ENCODE measurements around the gene VPS35L. TPM values are rescaled to one million over a fixed set of nuclear protein-coding genes. Genes with fewer than 3 reads are reported as not detected.

Gene VPS35L
- total RNA-seq, 1 donor from 2014 or later, result 79.0 TPM

DNA sequence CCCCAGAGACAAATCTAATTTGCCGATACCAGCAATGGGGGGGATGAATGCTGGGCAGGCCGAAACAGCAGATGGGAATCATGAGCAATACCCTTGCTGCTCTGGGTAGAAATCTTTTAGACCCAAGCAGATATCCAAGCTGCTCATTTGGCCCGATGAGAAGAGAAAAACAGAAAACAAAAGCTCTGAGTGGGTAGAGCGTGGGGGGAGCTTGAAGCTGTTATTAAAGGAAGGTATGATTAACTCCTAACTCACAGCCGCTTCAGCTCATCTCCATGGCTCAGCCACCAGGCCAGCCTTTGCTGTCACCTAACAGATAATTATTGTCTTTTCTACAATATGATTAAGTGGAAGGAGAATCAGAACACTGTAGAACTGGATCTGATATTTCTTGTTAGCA lies 58.3 kb downstream of the VPS35L start:
- Mint-ChIP-seq H3K27ac (ENCODE audit: unreplicated experiment) (no peak overlapping the region), H3K4me3 (ENCODE audit: unreplicated experiment) (no peak overlapping the region), H3K9me3 (ENCODE audit: unreplicated experiment) (no peaks in the 10 kb centered on the region), H3K4me1 (ENCODE audit: unreplicated experiment) (no peaks in the 10 kb centered on the region), H3K27me3 (ENCODE audit: unreplicated experiment) (no peaks in the 10 kb centered on the region), H3K36me3 (ENCODE audit: unreplicated experiment) (peaks cover 56% of the 10 kb centered on the region)
- TF ChIP-seq, protein P1, sequence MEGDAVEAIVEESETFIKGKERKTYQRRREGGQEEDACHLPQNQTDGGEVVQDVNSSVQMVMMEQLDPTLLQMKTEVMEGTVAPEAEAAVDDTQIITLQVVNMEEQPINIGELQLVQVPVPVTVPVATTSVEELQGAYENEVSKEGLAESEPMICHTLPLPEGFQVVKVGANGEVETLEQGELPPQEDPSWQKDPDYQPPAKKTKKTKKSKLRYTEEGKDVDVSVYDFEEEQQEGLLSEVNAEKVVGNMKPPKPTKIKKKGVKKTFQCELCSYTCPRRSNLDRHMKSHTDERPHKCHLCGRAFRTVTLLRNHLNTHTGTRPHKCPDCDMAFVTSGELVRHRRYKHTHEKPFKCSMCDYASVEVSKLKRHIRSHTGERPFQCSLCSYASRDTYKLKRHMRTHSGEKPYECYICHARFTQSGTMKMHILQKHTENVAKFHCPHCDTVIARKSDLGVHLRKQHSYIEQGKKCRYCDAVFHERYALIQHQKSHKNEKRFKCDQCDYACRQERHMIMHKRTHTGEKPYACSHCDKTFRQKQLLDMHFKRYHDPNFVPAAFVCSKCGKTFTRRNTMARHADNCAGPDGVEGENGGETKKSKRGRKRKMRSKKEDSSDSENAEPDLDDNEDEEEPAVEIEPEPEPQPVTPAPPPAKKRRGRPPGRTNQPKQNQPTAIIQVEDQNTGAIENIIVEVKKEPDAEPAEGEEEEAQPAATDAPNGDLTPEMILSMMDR (IDR thresholded peaks at IDR 0.05), result no peak
- DNase-seq (ENCODE audit: extremely low spot score, unreplicated experiment), result no peak

DNA sequence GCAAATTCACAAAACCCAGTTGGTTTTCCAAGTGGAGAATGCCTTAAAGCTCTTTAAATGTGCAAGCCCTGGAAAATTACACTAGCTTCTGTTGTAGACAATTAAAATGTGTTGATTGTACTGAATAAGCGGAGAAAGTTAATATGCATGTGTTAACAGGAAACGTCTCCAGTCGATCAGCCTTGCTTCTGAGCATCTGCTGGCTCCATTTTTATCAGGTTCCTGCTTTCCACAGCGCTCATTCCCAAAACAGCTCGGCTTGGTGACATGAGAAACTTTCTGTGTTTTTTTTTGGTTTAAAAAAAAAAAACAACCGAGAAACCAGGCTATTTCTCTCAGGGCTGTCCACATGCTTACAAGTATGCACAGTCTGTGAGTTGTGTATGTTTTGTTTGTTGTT lies 60.7 kb downstream of the VPS35L start:
- Mint-ChIP-seq H3K27ac (ENCODE audit: unreplicated experiment) (no peak overlapping the region), H3K36me3 (ENCODE audit: unreplicated experiment) (peaks cover 35% of the 10 kb centered on the region), H3K4me3 (ENCODE audit: unreplicated experiment) (no peak overlapping the region), H3K4me1 (ENCODE audit: unreplicated experiment) (no peaks in the 10 kb centered on the region), H3K9me3 (ENCODE audit: unreplicated experiment) (no peaks in the 10 kb centered on the region), H3K27me3 (ENCODE audit: unreplicated experiment) (no peaks in the 10 kb centered on the region)
- DNase-seq (ENCODE audit: extremely low spot score, unreplicated experiment), result no peak
- TF ChIP-seq, protein P1 (IDR thresholded peaks at IDR 0.05), result no peak

GRCh38 chr16:19618876-19619275 lies 63.4 kb downstream of the VPS35L start:
- peaks cover 27% of the 10 kb centered on the region for H3K36me3 Mint-ChIP-seq (ENCODE audit: unreplicated experiment)
- no peak for DNase-seq (ENCODE audit: extremely low spot score, unreplicated experiment)
- no peaks in the 10 kb centered on the region for H3K9me3 Mint-ChIP-seq (ENCODE audit: unreplicated experiment)
- TF ChIP-seq, protein P1 (IDR thresholded peaks at IDR 0.05), result no peak
- no peaks in the 10 kb centered on the region for H3K4me1 Mint-ChIP-seq (ENCODE audit: unreplicated experiment)
- no peak overlapping the region for H3K4me3 Mint-ChIP-seq (ENCODE audit: unreplicated experiment)
- no peaks in the 10 kb centered on the region for H3K27me3 Mint-ChIP-seq (ENCODE audit: unreplicated experiment)
- H3K27ac Mint-ChIP-seq (ENCODE audit: unreplicated experiment), result no peak overlapping the region

- no peak for DNase-seq (ENCODE audit: extremely low spot score, unreplicated experiment)
- H3K36me3 Mint-ChIP-seq (ENCODE audit: unreplicated experiment), result peaks cover 30% of the 10 kb centered on the region
- H3K27me3 Mint-ChIP-seq (ENCODE audit: unreplicated experiment), result no peaks in the 10 kb centered on the region
- no peaks in the 10 kb centered on the region for H3K4me1 Mint-ChIP-seq (ENCODE audit: unreplicated experiment)
- H3K4me3 Mint-ChIP-seq (ENCODE audit: unreplicated experiment), result no peak overlapping the region
- H3K9me3 Mint-ChIP-seq (ENCODE audit: unreplicated experiment), result no peaks in the 10 kb centered on the region
- H3K27ac Mint-ChIP-seq (ENCODE audit: unreplicated experiment), result no peak overlapping the region
- TF ChIP-seq, protein P1 (IDR thresholded peaks at IDR 0.05), result no peak
Observed at GRCh38 chr16:19621445-19621844, 65.9 kb downstream of the VPS35L start.

- Mint-ChIP-seq H3K9me3 (ENCODE audit: unreplicated experiment) (no peaks in the 10 kb centered on the region), H3K27me3 (ENCODE audit: unreplicated experiment) (no peaks in the 10 kb centered on the region), H3K4me3 (ENCODE audit: unreplicated experiment) (no peak overlapping the region), H3K27ac (ENCODE audit: unreplicated experiment) (no peak overlapping the region), H3K4me1 (ENCODE audit: unreplicated experiment) (no peaks in the 10 kb centered on the region), H3K36me3 (ENCODE audit: unreplicated experiment) (peaks cover 32% of the 10 kb centered on the region)
- TF ChIP-seq, protein P1 (IDR thresholded peaks at IDR 0.05), result no peak
- no peak for DNase-seq (ENCODE audit: extremely low spot score, unreplicated experiment)
Observed at GRCh38 chr16:19625039-19625438, 69.5 kb downstream of the VPS35L start.

All from osteocyte (in vitro differentiated cells).